HG02642 (cell line): ENCODE data around the gene POLR3G.
A peak's percentile ranks its signal among the peaks of the same experiment; 100 is the strongest.

Experiments
- ATAC-seq: cut with Tn5 transposase; IDR thresholded peaks from one replicate; pipeline ENCODE4 v1.9.1; 2021; ENCODE audit warnings: mild to moderate bottlenecking; ENCODE audit not compliant: unreplicated experiment, poor library complexity

Gene POLR3G

DNA sequence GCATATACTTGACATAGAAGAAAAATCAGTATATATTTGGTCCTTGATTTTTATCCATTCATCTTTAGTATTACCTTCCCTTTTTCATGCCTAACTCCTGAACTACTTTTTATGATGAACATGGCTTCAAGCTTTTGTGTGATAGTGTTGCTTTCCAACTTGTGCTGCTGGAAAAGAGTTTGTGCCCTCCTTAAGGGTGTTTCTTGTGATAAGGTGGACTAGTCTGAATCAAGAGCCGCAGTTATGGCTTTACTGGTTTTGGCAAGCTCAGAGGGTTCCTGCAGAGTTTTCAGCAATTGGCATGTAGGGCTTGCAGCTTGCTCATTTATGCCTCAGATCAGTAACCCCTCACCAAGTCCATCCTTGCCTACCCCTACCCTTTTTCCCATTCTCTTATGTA, 20.5 kb downstream of the POLR3G start:
- ATAC-seq, result no peak

- ATAC-seq, result no peak
These were observed 28.9 kb downstream of the POLR3G start for GRCh38 chr5:90503596-90503995.

GRCh38 chr5:90504743-90505142, 30.1 kb downstream of the POLR3G start:
- ATAC-seq, result no peak

- ATAC-seq, result no peak
These were observed 31.6 kb downstream of the POLR3G start for GRCh38 chr5:90506221-90506620.

DNA sequence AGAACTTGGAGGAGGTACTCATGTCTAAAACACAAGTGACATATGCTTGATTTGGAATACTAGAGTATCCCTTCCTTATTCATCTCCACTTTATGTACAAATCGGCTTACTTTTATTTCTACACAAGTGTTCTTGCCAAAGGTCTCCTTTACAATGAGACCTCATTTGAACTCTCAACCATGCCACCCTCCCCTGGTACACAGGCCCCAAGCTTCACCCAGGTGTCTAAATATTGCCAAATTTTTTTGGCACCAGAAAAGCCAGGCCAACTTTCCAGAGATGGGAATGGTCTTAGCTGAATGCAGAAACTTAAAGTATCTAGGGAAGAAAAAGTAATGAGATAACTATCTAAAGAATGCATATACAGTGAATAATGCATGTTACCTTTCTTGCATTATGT, 35.8 kb downstream of the POLR3G start:
- no peak for ATAC-seq

DNA sequence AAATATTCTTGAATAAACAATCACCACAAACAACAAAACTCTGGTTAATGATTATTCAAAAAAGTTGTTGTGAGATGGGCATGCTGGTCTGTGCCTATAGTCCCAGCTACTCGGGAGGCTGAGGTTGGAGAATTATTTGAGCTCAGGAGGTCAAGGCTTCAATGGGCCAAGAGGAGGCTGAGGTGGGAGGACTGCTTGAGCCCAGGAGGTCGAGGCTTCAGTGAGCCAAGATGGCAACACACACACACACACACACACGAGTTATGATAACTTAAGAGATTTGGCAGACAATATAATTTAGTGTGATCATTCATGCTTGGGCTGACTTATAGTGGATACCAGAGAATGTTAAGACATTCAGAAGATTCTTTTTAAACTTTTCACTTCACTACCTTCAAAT, 39.9 kb downstream of the POLR3G start:
- no peak for ATAC-seq

GRCh38 chr5:90518661-90519060, 44.0 kb downstream of the POLR3G start:
- no peak for ATAC-seq

DNA sequence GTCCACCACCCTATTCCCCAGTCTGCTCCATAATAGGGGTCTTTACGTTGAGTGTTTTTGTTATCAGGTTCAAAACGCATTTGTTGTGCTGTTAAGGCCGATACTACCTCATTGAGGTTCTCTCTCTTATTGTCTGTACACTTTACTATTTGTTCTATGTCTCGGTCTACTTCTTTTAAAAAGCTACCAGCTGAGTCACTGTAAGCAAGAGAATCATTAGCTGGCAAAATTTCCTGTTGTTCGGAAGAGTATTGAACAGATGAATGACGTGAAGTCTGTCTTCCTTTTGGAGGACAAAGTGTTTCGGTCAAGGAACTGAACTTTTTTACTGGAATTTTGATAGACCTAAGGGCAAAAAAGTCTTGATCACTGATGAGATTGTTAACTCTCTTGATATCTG, 44.4 kb downstream of the POLR3G start:
- no peak for ATAC-seq

GRCh38 chr5:90528601-90529193, 54.0 kb downstream of the POLR3G start:
- ATAC-seq, result peak; percentile 1

DNA sequence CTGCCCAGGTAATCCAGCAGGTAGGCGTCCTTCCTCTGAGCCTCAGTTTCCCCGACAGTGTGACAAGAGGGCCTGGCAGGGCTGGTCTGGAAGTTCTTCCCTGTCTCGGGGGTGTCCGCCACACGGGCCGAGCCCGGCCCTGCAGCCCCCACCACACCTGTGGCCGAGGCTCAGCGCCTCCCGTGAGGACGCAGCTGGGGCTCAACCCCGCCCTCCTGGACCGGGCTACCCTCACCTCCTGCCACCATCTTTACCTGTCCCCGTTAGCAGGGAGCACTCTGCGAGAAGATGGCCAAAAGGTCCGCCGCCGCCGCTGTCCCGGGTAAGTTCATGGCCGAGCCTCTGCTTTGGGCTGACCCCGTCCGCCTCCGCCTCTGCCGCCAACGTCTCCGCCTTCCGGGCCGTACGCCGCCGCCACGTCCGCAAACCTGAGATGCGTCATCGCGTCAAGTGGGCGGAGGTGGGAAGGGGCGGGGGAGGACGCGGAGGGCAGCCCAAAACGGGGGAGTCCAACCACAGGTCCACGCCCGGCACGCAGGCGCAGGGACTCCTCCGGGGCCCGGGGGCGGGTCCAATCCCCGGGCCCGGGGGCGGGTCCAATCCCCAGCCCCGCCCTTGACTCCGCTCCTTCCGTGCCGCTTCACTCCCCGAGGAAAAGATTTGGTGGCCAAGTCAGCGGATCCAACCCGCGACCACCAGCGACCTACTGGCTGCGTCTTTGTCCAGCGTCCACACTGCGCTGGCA, 54.7 kb downstream of the POLR3G start, which contains the start of gene LYSMD3:
LYSMD3 (minus strand) TSS at position 391 of the 745 bp plus-strand sequence. CDS start 4,295 bp downstream, outside the sequence.
- ATAC-seq, result peak; percentile 93

DNA sequence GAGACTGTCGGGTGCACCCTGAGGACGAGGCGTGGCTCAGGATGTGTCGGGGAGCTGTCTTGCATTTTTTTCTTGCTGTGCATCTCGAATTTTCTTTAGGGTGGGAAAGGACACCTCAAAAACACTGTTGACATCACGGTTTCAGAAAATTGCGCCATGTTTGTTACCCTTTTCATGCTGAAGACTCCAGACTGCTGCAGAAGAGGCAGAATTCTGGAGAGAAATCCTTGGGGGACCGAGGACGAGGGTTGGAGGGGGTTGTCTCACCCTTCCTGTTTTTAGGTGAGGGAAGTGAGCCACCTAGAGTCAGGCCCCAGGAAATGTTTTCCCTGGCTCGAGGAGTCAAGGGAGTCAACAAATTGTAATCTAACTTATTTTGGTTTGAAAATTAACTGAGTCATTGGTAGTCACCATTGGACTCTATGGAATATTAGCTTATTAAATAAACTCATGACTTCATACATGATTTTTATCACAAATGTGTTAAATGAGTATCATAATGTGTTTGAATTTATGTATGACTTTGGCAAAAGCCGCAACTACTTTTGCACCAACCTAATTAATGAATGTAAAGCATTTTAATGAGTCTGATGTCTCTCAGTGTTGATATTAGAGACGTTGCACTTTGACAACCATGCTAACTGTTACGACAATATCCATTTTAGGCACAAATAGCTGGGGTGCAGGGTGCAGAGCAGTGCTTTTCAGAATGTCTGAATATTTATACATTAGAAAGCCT, 55.4 kb downstream of the POLR3G start:
- peak; percentile 52 for ATAC-seq

DNA sequence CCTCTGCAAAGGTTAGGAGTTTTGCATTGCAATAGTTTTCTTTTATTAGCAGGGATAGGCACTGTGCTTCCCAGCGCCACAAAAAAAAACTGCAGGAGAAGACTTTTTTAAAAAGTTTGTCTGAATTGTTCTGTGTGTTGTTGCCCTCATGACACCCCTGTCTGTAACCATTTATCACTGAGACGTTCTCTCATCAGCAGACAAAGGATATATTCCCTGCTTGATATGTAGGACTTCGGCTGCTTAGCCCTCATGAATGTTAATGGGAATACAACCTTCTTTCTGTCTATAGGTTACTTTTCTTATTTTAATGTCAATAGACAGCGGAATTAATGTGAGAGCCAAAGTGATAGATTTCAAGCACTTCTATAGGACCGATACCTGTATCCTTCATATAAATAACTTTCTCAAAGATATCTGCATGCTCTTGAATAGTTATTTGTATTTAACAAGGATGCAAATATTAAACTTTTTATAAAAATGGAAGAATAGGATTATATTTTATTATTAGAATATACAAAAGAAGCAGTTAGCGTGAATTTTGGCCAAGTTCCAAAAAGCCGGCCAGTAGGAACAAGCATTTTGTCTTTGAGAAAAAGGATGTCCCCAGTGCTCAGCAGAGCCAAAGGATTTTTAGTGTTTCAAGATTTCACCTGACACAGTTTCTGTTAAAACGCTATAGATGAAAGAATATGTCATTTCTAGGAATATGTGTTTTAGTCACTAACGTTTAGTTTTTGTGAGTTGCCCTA, 56.2 kb downstream of the POLR3G start:
- ATAC-seq, result no peak

GRCh38 chr5:90533794-90534193, 59.1 kb downstream of the POLR3G start:
- no peak for ATAC-seq

DNA sequence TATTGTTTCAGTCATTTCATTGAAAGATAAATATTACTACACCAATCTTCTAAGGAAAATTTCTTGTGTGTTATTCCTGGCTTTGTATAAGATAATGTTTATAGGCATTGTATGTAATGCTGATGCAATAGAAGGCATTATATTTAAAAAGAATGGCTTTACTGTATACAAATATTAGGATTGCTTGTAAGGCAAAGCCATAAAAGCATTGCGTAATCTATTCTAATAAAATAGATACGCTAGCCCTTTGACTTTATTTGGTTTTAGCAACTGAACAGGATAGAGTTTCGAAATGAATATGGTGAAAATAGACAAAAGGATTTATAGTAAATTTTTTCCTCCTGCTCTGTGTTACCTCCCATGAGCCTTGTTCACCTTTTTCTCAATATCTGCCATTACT, 60.3 kb downstream of the POLR3G start:
- ATAC-seq, result no peak

GRCh38 chr5:90542827-90543519, 68.3 kb downstream of the POLR3G start:
- ATAC-seq, result no peak

DNA sequence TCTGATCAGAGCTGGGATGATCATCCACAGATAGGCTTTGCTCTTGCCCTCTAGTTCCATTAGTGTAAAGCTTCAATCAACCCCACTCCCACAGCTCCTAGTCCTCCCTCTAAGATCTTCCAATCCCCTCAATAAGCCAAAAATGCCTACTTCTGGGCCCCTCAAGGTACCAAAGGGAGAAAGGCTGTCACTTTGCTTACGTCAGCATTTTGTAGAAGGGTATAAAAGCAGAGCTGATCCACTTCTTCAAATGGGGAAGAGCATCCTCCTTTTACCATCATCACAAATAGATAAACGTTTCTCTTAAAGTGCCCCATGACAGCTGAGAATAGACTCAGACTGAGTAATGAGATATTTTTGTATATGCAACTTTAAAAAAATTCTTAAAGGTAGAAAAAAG, 70.8 kb downstream of the POLR3G start:
- ATAC-seq, result no peak

DNA sequence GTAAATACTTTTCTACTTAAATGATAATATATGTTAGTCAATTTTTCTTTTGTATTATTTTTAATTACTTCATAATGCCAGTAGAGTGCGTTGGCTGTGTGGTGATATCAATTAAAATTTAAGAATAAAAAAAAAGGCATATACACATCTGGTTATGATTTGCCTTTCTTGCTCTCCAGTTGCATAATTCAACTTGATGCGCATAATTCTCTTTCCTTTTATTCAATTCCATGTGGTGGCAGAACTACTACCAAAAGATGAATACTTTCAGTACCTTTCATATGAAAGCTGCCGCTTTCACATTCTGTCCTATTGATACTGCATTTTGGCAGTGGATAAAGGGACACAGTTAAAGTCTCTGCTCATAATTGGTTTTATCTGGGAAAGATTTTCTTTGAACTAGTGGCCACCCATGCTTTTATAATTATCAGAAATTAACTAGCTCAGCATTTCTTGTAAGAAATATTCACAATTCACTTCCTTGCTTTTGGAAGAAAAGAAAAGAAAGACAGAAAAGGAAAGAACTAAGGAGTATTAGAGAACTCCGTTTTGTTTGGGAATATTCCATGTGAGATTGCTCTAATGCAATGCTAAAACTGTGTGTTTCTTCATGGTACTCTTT, 71.7 kb downstream of the POLR3G start:
- ATAC-seq, result no peak

DNA sequence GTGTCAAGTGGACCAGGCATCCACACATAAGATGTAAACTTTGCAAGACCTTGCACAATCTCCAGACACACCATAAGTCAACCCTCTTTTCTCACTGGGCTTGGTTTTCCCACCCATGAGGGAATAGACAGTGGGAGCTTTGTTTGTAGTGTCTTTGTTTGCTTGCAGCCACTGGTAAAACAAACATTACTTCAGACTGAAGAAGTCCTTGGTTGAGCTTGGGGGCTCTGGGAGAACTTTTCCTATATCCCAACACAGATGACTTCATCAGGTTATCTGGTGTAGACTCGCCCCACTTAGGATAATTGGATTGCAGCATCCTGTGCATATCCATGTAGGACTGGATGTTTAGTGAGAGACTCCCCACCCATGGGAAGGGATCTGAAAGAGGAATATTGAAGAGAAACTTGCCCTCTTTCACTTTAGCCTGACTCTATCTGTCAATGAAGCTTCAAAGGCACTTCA, 72.4 kb downstream of the POLR3G start:
- no peak for ATAC-seq

- ATAC-seq, result no peak
These were observed 73.5 kb downstream of the POLR3G start for GRCh38 chr5:90548069-90548593.
